Activated effector memory CD4-positive, alpha-beta T cell treated with anti-CD3 and anti-CD28 coated beads, Interleukin-2, amount 50 U/mL, for 16 hours (primary cell): ENCODE results near the gene SLC4A2.

Experiments used
- DNase-seq: peaks from one replicate; pipeline ENCODE4 v3.0.0-alpha.2; 2020

SLC4A2 gene

GRCh38 chr7:151045262-151045661 lies 14.1 kb upstream of the SLC4A2 start:
- no peak for DNase-seq

GRCh38 chr7:151045967-151046366 lies 13.4 kb upstream of the SLC4A2 start:
- no peak for DNase-seq

DNA sequence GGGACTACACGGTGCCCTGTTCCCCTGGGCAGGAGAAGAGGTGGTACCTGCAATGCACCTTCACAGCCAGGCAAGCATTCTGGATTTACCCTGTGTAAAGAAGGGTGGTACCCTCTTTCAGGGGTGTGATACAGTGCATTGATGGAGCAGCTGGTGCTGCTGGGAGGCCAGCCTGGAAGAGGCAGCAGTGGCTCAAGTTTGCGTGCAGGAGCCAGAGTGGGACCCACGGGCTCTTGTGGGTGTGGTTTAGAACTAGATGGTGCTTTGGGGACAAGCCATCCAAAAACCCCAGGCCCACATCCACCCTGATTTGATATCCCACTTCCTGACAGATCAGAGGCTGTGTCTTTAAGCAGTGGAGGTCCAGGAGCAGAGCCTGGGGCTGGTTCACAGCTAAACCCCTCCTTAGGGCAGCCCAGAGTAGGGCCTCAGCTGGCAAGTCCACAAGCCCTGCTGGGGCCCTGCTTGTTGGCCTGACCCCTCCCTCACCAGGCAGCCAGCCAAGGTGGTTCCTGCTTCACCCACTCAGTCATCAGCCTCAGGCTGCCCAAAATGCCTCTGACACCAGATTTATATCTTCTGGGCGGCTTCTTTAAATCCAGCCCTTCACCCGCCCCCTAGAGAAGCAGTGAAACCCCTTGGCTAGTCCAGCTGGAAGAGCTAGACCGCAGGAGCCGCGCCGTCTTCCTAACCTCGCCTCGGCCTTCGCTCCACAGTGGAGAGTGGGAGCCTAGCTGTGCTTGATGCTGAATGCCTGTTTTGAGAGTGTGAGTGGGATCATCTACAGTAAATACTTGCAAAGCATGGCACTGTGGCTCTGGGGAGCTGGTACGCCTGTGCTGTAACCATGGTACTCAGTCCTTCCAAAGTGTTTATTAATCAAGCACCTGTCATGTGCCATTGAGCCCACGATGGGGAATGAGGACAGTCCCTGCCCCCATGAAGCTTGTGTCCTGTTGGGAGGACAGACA lies 12.5 kb upstream of the SLC4A2 start:
- no peak for DNase-seq

DNA sequence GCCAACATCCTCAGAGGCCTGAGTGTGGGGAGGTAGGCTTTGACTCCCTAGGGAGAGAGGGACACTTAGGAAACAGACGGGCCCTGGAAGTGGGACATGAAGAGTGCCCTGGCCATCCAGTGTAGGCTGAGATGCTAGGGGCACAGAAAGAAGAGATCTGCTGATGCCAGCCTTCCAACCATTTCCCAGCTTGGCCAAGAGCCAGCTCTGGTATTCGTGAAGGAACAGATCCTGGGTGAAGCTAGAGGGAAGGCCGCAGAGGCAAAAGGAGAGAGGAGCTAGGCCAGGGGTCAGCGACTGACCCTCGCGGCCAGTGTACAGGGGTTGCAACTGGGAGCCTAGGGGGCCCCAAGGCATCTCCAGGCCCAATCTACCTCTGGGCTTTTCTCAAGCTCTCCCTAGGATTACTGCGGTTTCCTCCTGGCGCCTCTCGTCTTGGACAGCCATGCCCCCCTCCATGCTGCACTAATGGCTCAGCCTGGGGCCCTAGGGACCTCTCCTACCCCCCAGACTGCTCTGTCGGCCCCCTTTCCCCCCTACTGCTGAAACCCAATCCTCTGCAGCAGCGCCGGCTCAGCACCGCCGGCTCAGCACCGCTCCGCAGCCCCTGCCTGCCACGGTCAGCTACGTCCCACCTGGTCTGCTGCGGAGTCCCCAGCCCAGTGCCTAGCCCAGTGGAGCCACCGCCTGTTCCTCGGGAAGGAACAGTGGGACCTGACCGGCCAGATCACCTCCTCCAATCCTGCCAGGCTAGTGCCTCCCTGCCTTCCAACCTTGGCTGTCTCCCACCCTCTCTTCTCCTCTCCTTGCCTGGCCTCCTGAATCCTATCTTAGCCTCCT lies 11.2 kb upstream of the SLC4A2 start, which contains the start of gene ASIC3:
ASIC3 (plus strand) TSS at position 556 of the 840 bp plus-strand sequence. CDS start 355 bp downstream, outside the sequence.
- DNase-seq = no peak

DNA sequence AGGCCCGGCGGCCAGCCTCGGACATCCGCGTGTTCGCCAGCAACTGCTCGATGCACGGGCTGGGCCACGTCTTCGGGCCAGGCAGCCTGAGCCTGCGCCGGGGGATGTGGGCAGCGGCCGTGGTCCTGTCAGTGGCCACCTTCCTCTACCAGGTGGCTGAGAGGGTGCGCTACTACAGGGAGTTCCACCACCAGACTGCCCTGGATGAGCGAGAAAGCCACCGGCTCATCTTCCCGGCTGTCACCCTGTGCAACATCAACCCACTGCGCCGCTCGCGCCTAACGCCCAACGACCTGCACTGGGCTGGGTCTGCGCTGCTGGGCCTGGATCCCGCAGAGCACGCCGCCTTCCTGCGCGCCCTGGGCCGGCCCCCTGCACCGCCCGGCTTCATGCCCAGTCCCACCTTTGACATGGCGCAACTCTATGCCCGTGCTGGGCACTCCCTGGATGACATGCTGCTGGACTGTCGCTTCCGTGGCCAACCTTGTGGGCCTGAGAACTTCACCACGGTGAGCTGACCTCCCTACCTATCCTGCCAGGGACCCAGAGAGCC lies 10.4 kb upstream of the SLC4A2 start:
- no peak for DNase-seq

- peak; percentile 81 for DNase-seq
Observed at GRCh38 chr7:151051108-151051507, 8.3 kb upstream of the SLC4A2 start.

GRCh38 chr7:151053096-151053495 lies 6.3 kb upstream of the SLC4A2 start:
- no peak for DNase-seq

GRCh38 chr7:151053751-151054150 lies 5.6 kb upstream of the SLC4A2 start:
- no peak for DNase-seq

DNA sequence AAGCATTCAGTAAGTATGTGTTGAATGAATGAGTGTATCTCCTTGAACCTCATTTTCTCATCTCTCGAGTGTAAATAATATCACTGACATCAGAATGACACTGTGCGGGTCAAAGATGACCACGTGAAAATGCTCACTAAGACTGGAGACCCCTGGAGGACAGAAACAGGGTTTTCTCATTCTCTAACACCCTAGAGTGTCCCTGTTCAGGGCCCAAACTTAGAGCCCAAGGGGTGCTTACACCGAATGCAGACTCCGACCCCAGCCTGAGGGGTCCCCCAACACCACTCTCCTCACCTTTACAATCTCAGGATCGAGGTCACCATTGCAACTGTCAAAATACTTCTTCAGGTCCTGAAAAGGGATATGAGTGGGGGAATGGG lies 3.1 kb upstream of the SLC4A2 start:
- DNase-seq = no peak

GRCh38 chr7:151056666-151057505 lies 2.5 kb upstream of the SLC4A2 start:
- DNase-seq = no peak

DNA sequence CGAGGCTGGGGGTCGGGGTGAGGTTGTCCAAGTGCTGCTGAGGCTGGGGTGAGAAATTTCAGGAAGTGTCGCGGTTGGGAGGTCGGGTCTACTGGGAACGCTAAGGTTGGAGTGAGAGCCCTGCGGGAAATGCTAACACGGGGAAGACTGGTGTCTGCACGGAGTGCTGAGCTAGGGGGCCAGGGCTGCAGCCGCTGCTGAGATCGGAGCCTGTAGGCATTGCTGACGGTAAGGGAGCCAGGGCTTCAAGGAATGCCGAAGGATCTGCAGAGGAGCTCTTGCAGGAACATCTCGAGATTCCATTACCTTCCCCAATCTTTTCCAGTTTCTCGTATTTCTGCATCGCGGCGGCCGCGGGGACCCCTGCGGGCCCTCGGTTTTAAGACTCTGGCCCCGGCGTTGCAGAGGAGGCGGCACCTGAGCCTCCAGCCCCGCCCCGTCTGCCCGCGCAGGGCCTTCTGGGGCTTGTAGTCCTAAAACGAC lies 1.8 kb upstream of the SLC4A2 start, which contains the start of gene CDK5:
CDK5 (minus strand) TSS at position 392 of the 483 bp plus-strand sequence; CDS start at position 343, 49 bp downstream.
- no peak for DNase-seq

DNA sequence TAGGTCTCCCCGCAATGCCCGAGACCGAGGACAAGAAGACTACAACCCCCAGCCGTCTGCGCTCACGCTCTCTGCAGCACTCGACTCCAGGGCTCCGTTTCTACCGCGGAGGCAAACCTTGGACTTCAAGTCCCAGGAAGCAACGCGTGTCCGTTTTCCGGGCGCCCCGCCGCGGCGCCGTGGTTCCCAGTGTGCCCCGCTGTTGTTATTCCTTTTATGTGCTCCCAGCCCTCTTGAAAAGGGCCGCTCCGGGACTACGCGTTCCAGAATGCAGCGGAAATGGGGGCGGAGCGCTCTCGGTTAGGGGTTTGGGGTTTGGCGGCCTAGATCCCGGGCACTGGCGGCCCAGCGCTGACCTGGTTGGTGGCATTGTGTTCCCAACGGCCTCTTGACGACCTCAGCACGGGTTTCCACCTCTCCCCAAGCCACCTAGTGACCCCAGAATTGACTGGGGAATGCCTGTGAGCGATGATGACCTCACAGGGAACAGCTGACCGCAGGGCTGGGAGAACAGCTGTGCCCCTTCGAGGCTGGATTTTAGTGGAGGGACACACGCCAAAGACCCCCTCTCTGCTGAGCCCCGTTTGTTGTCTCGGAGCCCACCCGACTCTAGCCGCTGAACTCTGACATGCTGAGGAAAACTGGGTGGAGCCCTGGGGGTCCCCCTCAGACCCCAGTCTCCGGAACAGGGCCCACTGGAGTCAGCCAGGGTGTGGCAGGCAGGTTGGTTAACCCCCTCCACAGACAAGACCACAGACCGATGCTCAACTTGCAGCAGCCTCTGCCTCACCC lies 1.2 kb upstream of the SLC4A2 start:
- peak; percentile 99 for DNase-seq

- DNase-seq = peak; percentile 73
Observed at GRCh38 chr7:151058781-151059366, 515 bp upstream of the SLC4A2 start.

- DNase-seq = no peak
Observed at GRCh38 chr7:151060113-151060415, 675 bp downstream of the SLC4A2 start.

GRCh38 chr7:151060416-151061212 lies 1.2 kb downstream of the SLC4A2 start:
- peak; percentile 67 for DNase-seq

- no peak for DNase-seq
Observed at GRCh38 chr7:151061213-151062110, 2.1 kb downstream of the SLC4A2 start.

DNA sequence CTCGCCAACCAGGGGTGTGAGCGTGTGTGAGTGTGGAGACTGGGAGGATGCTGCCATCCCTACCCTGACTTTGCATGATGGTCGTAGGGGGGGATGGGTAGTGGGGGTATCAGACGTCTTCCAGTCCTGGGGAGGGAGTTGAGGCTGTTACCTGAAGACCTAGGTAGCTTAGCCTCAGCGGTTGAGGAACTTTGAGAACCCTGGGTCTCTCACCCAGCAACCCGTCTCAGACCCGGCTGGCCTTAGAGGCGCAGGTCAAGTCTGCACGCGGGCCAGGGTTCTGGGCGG lies 2.7 kb downstream of the SLC4A2 start:
- no peak for DNase-seq

DNA sequence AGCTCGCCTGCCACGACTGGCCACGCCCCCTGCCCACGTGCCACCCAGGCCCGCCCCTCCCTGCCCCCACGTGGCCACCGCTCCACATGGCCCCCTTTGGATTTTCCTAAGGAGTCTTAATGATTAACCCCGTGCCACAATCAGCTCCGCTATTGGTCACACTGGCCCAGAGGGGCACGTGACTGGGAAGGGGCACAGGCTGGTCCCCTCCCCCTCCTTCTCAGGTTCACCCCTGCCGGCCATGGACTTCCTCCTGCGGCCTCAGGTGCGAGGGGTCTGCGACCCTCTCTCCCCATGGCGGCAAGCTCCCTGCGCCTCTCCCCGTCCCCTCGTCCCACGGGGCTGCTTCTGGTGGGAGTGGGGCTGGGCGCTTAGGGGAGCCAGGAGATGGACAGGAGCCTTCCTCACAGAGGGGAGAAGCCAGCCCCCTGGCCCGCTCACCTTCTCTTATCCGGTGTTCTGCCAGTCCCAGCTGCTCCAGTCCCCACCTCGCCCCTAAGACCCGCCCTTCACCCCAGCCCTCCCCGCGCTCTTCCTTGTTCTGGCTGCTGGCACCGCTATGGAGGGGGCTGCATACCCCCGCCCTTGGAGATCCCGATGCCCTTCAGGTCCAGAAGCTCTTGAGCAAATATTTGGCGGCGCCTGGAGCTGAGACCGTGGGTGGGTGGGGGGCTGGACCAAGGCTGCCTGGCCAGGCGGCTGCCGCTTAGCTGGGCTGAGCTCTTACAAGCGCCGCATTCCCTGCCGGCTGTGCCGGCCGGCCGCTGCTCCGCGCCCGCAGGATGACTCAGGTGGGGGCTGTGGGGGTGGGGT lies 3.2 kb downstream of the SLC4A2 start:
- no peak for DNase-seq
